ENCODE measurements around the gene ANKRD60. TPM values are rescaled to one million over a fixed set of nuclear protein-coding genes. Genes with fewer than 3 reads are reported as not detected.

The ANKRD60 gene
- total RNA-seq, 4 donors from 2014 or later = not detected

DNA sequence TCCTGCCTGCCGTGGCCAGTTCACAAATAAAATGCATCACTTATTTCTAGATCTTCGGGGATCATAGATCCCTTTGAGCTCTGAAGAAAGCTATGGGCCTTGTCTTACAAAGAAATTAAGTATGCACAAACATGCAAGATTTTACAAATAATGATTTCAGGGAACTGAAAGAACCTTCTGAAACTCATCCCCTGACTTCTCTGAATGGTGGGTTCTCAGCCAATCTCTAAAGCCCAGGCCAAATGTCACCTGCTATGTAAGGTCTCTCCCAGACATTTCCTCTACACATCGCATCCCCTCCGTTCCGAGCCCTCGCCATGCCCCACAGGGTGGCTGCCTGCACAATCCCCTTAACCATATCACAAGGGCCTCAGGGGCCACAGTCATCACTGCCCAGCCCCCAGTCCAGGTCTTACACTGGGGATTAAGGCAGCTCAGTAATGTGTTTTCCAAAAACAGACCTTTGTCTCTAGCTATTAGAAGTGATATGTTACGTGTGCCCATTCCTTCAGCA is 16.1 kb upstream of the ANKRD60 start:
- TF ChIP-seq, protein P1, sequence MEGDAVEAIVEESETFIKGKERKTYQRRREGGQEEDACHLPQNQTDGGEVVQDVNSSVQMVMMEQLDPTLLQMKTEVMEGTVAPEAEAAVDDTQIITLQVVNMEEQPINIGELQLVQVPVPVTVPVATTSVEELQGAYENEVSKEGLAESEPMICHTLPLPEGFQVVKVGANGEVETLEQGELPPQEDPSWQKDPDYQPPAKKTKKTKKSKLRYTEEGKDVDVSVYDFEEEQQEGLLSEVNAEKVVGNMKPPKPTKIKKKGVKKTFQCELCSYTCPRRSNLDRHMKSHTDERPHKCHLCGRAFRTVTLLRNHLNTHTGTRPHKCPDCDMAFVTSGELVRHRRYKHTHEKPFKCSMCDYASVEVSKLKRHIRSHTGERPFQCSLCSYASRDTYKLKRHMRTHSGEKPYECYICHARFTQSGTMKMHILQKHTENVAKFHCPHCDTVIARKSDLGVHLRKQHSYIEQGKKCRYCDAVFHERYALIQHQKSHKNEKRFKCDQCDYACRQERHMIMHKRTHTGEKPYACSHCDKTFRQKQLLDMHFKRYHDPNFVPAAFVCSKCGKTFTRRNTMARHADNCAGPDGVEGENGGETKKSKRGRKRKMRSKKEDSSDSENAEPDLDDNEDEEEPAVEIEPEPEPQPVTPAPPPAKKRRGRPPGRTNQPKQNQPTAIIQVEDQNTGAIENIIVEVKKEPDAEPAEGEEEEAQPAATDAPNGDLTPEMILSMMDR (IDR thresholded peaks at IDR 0.05) = no peak
- ATAC-seq (ENCODE audit: low FRiP score) (no peak), DNase-seq (ENCODE audit: low spot score) (no peak)

DNA sequence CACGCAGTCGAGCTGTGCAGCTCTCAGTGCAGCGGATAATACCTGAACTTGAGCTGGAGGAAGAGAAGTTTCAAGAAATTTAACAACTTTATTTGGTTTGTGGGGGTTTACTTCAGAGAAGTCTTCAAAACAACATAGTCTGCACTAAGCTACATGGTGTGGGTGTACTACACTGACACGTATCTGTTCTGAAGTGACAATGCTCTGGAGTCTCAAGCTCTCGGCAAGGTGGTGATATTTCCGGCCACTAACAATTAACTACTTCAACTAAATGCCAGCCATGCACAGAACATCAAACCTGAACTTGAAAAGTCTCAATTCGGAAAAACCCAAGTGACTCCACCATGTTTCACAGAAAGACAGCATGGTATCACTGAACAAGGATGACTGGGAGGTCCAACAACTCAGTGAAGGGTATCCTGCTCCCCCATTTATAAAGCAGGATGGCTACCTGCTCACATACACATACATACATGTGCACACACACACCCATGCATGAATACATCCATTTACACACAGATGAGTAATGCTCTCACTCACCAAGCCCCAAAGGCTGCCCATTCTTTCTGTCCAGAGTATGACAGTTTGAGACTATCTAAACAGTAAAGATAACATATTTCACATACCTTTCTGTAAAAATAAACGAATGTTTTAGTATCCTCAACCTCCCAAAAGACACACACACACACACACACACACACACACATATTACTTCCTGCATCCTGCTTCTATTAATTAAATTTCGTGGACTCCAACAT is 15.4 kb upstream of the ANKRD60 start:
- no peak for DNase-seq (ENCODE audit: low spot score)
- TF ChIP-seq, protein P1 (IDR thresholded peaks at IDR 0.05) = no peak
- no peak for ATAC-seq (ENCODE audit: low FRiP score)

DNA sequence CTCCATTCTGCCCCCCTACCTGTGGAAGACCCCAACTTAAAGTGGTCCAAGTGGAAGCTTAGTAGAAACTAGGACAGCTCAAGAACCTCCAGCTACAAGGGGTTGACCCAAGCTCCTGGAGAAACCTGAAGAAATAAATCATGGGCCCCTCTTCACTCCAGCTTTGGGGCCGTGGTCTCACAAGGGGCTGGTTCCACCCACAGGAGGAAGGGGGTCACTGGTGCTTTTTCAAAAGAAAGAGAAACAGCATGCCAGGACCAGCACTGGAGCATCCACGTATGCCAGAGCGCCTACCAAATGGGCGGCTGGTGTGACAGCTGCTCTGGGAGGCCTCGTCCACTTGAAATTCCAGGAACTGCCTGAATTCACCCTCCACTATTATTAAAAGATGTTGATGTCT is 14.4 kb upstream of the ANKRD60 start:
- DNase-seq (ENCODE audit: low spot score) = no peak
- ATAC-seq (ENCODE audit: low FRiP score) = no peak
- TF ChIP-seq, protein P1 (IDR thresholded peaks at IDR 0.05) = no peak

DNA sequence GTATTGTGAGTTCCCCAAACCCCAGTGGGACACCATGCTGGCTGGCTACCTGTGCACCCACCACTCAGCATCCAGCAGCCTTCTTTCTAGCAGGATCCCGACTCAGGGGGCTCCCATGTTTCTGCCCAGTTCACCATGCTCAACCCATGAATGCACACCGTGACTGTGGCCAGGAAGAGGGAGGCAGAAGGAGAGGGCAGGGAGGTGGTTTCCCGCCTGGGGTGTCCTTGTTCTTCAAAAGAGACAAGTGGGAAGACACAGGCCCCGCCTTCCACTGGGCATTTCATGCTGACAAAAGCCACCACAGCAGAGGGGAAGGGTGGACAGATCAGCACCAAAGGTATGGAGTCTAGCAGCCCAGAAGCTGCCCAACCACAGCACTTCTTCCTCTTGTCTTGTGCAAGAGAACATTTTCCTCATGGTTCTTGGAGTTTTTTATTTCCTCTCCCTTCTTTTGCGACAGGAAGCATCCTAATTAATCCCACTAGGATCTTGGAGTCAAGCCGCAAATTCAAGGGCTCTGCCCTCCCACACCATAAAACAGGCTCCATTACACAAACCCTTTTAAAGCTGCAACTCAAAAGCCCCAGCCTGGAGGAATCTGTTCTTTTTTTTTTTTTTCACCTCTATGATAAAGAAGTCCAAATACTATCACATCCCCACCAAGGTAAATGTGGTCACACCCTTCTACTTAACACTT is 13.5 kb upstream of the ANKRD60 start:
- TF ChIP-seq, protein P1 (IDR thresholded peaks at IDR 0.05) = no peak
- no peak for ATAC-seq (ENCODE audit: low FRiP score)
- no peak for DNase-seq (ENCODE audit: low spot score)

DNA sequence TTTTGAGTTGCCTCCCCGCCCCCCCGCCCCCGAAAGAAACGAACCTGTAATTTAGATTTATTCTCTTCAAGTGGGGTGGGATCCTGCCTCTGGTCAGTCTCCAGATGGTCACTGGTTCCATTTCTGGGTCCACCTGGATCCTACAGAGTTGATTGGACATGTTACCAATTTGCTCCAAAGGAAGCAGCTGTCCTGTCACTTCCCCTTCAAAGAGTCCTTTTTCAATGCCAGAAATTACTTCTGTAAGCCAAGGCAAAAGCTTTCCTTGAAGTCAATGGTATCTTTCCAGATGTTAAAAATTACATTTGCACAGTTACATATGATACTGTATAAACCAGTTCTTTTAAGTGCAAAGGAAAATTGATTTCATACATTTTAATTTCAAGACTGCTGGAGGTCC is 12.0 kb upstream of the ANKRD60 start:
- no peak for DNase-seq (ENCODE audit: low spot score)
- TF ChIP-seq, protein P1 (IDR thresholded peaks at IDR 0.05) = no peak
- ATAC-seq (ENCODE audit: low FRiP score) = no peak

DNA sequence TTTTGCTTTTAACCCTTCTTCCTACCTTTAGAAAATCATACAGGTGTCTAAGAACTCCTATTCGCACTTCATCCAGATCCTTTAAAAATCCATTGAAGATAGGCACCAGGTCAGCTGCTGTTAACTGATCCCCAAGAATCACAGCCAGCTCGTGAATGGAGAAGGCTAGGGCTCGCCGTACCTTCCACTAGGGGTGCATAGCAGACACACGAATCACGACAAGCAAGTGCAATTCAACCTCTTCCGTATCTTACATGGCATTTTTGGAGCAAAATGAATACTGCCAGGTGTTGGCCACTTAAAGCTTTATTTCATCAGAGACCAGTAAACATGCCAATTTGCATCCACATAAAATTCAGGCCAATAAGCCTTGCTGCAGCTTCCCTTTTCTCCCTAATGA is 10.8 kb upstream of the ANKRD60 start:
- DNase-seq (ENCODE audit: low spot score) (no peak), ATAC-seq (ENCODE audit: low FRiP score) (no peak)
- TF ChIP-seq, protein P1 (IDR thresholded peaks at IDR 0.05) = no peak

Data from omental fat pad (tissue), 4 donors.